GM12878 (cell line): ENCODE measurements around the gene HECTD4. TPM values are rescaled to one million over a fixed set of nuclear protein-coding genes. Genes with fewer than 3 reads are reported as not detected.

Experiments used
- ATAC-seq: fragments of 200-7000 bp; cut with Tn5 transposase; 3 replicates; pipeline ENCODE4 v1.9.1; 2020; ENCODE audit warnings: mild to moderate bottlenecking, moderate library complexity
- BruUV-seq: library from RNA; stranded (reverse); fragments of 400-500 nt; replicated peaks from 2 replicates; lab custom pipeline; 2021; lab: Mats Ljungman, UMichigan
- CTCF ChIA-PET: fragments of 300-600 bp; sonication (Branson Sonifier 250); formaldehyde crosslinking; extraction: SDS; loops from one replicate; lab custom pipeline; 2021; ENCODE audit warnings: inconsistent platforms; lab: Yijun Ruan, JAX
- POLR2A ChIA-PET: fragments of 350-600 bp; formaldehyde crosslinking; extraction: SDS; loops from one replicate; lab custom pipeline; 2021; ENCODE audit warnings: inconsistent platforms; lab: Charles Lee
- RAD21 ChIA-PET: fragments of 300-600 bp; sonication (Branson Sonifier 250); formaldehyde crosslinking; loops from one replicate; lab custom pipeline; 2023; ENCODE audit warnings: antibody characterized with exemption; ENCODE audit not compliant: unreplicated experiment; lab: Charles Lee
- SMC1A ChIA-PET: fragments of 300-600 bp; sonication (Branson Sonifier 250); formaldehyde crosslinking; loops from one replicate; lab custom pipeline; 2023; ENCODE audit not compliant: unreplicated experiment, uncharacterized antibody; lab: Charles Lee
- DNase-seq: peaks from one replicate; pipeline ENCODE4 v3.0.0-alpha.2; 2011; ENCODE audit warnings: low read depth, low spot score
- FAIRE-seq: peaks from 3 replicates; lab custom pipeline; 2011; peaks lifted over from hg19 to GRCh38; lab: Jason Lieb, UNC
- H2AFZ ChIP-seq: 2 replicates; pipeline ENCODE4 v1.6.0; 2011; ENCODE audit warnings: low read depth, low read length, control low read depth; ENCODE audit not compliant: control insufficient read depth
- H3K27ac ChIP-seq: 2 replicates; pipeline ENCODE4 v1.5.1; 2011; ENCODE audit warnings: control low read depth; ENCODE audit not compliant: control insufficient read depth, insufficient read depth
- H3K27me3 ChIP-seq, 2 experiments: replicated peaks in 1 of 2; 2 replicates each; pipeline versions ENCODE4 v1.6.0 to v1.6.1; 2011; ENCODE audit warnings: low read length in 1 of 2; ENCODE audit not compliant: control insufficient read depth in 2 of 2, insufficient read depth in 2 of 2
- H3K36me3 ChIP-seq, 2 experiments: 2 replicates each; pipeline ENCODE4 v1.5.1; 2011; ENCODE audit warnings: low read length in 1 of 2; ENCODE audit not compliant: control insufficient read depth in 2 of 2, insufficient read depth in 2 of 2
- H3K4me1 ChIP-seq: 2 replicates; pipeline ENCODE4 v1.6.1; 2011; ENCODE audit warnings: mild to moderate bottlenecking, low read length, moderate library complexity, mixed read lengths; ENCODE audit not compliant: control insufficient read depth, insufficient read depth
- H3K4me2 ChIP-seq: 2 replicates; pipeline ENCODE4 v1.6.0; 2011; ENCODE audit warnings: control low read depth; ENCODE audit not compliant: control insufficient read depth, insufficient read depth
- H3K4me3 ChIP-seq: fragments of 200-600 bp; sonication (generic); 2 replicates; pipeline ENCODE4 v1.5.1; 2016
- H3K79me2 ChIP-seq: 2 replicates; pipeline ENCODE4 v1.6.0; 2011; ENCODE audit warnings: low read length; ENCODE audit not compliant: control insufficient read depth, insufficient read depth
- H3K9ac ChIP-seq: 2 replicates; pipeline ENCODE4 v1.8.0; 2011; ENCODE audit warnings: low read length, control low read depth, mixed read lengths; ENCODE audit not compliant: control insufficient read depth, insufficient read depth
- H3K9me3 ChIP-seq: replicated peaks from 3 replicates; pipeline ENCODE4 v1.5.1; 2011; ENCODE audit warnings: mild to moderate bottlenecking, low read length; ENCODE audit not compliant: control insufficient read depth, insufficient read depth
- H4K20me1 ChIP-seq: 2 replicates; pipeline ENCODE4 v1.6.0; 2011; ENCODE audit not compliant: control insufficient read depth, insufficient read depth
- IRF3 ChIP-seq: fragments of 450-650 bp; IDR thresholded peaks from 2 replicates; pipeline ENCODE4 v1.6.1; 2014; ENCODE audit warnings: mild to moderate bottlenecking
- LARP7 ChIP-seq: fragments of 450-650 bp; IDR thresholded peaks from 2 replicates; pipeline ENCODE4 v1.6.1; 2017; ENCODE audit warnings: mild to moderate bottlenecking
- MLLT1 ChIP-seq: fragments of 450-650 bp; IDR thresholded peaks from 2 replicates; pipeline ENCODE4 v1.6.1; 2016; ENCODE audit warnings: mild to moderate bottlenecking
- WGBS: methylation state at CpG from one replicate; pipeline ENCODE4 v1.1.6; 2016; ENCODE audit warnings: low lambda C conversion rate; ENCODE audit not compliant: insufficient replicate concordance, insufficient coverage; ENCODE audit errors: missing lambda C conversion rate; 5-methylcytosine and 5-hydroxymethylcytosine counted together
- in situ Hi-C: fragments of 300-500 bp; cut with MboI; formaldehyde crosslinking; loops from 9 replicates; pipeline ENCODE4 v1.14.3; 2018; ENCODE audit warnings: mixed read lengths
- intact Hi-C: fragments of 100-400 bp; cut with micrococcal nuclease; formaldehyde crosslinking; loops from one replicate; pipeline ENCODE4 v1.14.2; 2022; ENCODE audit not compliant: unreplicated experiment
- polyA plus RNA-seq, 11 experiments: library from polyadenylated mRNA; depleted of rRNA in 4 of 11; unstranded in 6 of 11; stranded (reverse) in 5 of 11; fragments of >200 nt; fragmentation: Nextera tagmentation in 4 of 11; fragmentation: Illumina TruSeq in 1 of 11; extraction: Ambion mirVana in 4 of 11; extraction: Trizol in 1 of 11; gene quantifications; 1 replicate in 1 of 11; 2 replicates in 10 of 11; pipeline versions ENCODE4 v1.2.1 to v1.2.3, GENCODE V29; 2011 to 2016; ENCODE audit warnings: inconsistent platforms in 2 of 11, missing spikeins in 2 of 11, low read depth in 1 of 11
- total RNA-seq, 4 experiments: library from RNA; depleted of rRNA in 3 of 4; stranded (reverse); fragments of >200 nt in 3 of 4; fragmentation: Illumina TruSeq in 1 of 4; extraction: Trizol in 1 of 4; gene quantifications; 2 replicates each; pipeline versions ENCODE4 v1.2.1 to v1.2.3, GENCODE V29; 2013 to 2021

Gene HECTD4
- total and polyA plus RNA-seq, 10 of the 15 experiments (the other 5 are each of a cell fraction or from before 2014, with no cell fraction given): 5.8 to 43.9 (median 17.9) TPM

- Histone ChIP-seq H3K4me3 (no peak overlapping the region), H3K27me3 (no peaks in the 10 kb centered on the region), H3K27ac (no peak overlapping the region), H3K36me3 (peaks cover 7 to 16% of the 10 kb centered on the region in 2 experiments), H3K9ac (no peak overlapping the region), H3K4me1 (no peaks in the 10 kb centered on the region), H3K4me2 (no peak overlapping the region; the same call in 1 of the 2 replicates), H4K20me1 (peaks cover 3% of the 10 kb centered on the region; the same call in 1 of the 2 replicates), H3K9me3 (no peaks in the 10 kb centered on the region), H2AFZ (peak overlapping the region; percentile 70), H3K79me2 (peaks cover 29% of the 10 kb centered on the region)
- ChIA-PET CTCF (interaction anchor here (0.6 to 2.3 kb wide), 5 partner anchors 23 to 482 kb away, joined by 3 to 31 read pairs (median 8); no protein-coding TSS in a partner anchor), RAD21 (interaction anchor here (1.4 kb wide), 1 partner anchor 23 kb away, joined by 3 read pairs; no protein-coding TSS in a partner anchor), SMC1A (interaction anchor here (2.1 to 3.6 kb wide), 2 partner anchors 23 to 211 kb away, joined by 7 to 21 read pairs; no protein-coding TSS in a partner anchor), POLR2A (interaction anchor here (0.7 kb wide), 1 partner anchor 10 kb away, joined by 3 read pairs; no protein-coding TSS in a partner anchor)
- no peak for ATAC-seq
- BruUV-seq: no TSS peak
- intact Hi-C loops: loop anchor here (2.0 kb wide), 1 partner anchor 211 kb away; no protein-coding TSS in a partner anchor
- TF ChIP-seq MLLT1 (peak; percentile 65), IRF3 (no peak), LARP7 (no peak)
- 91% methylated on average over 11 of the region's 14 CpGs for WGBS
- no peak for FAIRE-seq
- no peak for DNase-seq
- in situ Hi-C loops: no loop called here
Observed at GRCh38 chr12:112409906-112410244, 27.6 kb upstream of the HECTD4 start.
